NCI-H2171 treated with DMSO at 0.1 percent for 48 hours (cell line): ENCODE results near the gene FUT7.

Experiments used
- DNase-seq: peaks from one replicate; lab custom pipeline; 2025; lab: John Stamatoyannopoulos, UW

FUT7 gene

DNA sequence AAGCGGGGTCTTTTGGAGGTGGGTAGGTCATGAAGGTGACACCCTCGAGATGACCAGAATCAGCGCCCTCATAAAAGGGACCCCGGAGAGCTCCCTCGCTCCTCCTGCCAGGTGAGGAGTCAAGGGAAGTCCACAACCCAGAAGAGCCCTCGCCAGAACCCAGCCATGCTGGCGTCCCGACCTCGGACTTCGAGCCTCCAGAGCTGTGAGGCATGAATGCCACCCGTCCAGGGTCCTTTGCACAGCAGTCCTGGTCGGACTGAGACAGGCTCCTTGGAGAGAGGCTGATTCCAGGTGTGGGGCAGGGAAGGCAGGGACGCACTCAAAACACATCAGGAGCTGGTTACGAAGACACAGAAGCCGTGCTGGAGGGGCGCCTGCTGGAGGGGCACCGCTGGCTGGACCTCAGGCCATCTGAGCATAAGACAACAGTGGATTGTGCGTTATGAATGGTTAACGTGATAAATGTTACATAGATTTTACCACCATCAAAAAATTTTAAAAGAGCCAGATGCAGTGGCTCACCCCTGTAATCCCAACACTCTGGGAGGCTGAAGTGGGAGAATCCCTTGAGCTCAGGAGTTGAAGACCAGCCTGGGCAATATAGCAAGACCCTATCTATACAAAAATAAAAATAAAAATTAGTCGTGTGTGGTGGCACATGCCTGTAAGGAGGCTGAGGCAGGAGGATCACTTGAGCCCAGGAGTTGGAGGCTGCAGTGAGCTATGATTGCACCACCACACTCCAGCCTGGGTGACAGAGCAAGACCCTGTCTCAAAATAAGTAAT, 29.8 kb downstream of the FUT7 start:
- DNase-seq, result no peak

DNA sequence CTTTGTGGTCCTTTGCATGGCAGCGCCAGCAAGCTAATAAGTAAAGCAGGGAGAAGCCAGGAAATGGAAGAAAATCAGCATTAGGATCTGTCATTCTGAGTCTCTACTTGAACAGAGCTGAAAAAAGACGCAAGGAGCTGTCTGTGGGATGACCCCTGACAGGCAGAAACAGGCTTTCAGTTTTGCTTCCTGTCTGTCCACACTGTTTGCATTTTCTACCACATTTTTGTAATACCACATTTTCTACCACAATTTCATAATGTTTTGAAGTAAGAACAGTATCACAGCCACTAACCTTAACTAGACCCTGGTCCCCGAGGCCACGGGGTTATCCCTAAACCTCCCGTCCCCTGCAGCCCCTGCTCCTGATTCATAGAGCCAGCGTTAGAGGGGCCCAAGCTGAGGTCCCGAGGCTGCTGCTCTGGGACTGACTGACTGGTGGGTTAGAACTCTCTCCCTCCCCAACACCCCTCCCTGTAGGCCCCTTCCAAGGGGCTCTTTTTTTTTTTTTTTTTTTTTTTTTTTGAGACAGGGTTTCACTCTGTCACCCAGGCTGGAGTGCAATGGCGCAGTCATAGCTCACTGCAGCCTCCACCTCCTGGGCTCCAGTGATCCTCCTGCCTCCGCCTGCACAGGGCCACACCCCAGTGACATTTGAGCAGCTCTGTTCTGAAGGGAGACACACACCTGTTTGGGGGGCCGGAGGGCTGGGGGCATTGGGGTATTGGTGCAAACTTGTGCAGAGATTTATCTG, 31.5 kb downstream of the FUT7 start:
- DNase-seq, result no peak

DNA sequence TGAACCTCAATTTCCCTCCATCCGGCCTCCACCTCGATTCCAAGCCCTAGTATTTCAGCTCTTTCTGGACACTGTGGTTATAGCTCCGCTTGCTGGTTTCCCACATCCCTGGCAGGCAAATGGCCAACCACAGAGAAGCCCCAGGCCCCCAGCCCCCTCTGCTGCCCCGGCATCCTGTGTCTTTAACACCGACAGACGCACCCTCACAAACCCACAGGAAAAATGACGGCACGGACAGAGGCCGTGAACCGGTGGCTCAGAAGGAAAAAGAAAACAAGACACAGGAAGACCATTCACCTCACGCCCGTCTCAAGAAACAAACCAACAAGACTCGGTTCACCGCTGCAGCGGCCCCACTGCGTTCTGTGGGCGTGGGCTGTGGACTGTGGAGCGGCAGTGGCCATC, 34.1 kb downstream of the FUT7 start:
- no peak for DNase-seq

DNA sequence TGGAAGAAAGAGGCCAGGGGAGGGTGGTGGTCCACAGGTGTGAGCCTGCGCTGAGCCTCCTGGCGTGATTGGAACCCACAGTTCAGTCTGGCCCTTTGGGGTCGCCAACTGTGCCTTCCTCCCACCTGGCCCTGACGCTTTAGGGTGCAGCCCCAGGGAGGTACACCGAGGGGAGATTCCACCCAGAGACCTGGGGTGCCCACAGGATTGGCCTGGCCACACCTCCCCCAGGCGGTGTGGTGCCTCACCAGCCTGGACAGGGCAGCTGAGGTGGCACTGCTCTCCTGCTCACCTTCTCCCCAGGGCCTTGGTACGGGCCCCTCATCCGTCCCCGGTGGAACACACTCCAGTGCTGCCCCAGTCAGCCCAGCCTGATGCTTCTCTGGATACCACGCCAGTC, 34.5 kb downstream of the FUT7 start:
- DNase-seq, result no peak

DNA sequence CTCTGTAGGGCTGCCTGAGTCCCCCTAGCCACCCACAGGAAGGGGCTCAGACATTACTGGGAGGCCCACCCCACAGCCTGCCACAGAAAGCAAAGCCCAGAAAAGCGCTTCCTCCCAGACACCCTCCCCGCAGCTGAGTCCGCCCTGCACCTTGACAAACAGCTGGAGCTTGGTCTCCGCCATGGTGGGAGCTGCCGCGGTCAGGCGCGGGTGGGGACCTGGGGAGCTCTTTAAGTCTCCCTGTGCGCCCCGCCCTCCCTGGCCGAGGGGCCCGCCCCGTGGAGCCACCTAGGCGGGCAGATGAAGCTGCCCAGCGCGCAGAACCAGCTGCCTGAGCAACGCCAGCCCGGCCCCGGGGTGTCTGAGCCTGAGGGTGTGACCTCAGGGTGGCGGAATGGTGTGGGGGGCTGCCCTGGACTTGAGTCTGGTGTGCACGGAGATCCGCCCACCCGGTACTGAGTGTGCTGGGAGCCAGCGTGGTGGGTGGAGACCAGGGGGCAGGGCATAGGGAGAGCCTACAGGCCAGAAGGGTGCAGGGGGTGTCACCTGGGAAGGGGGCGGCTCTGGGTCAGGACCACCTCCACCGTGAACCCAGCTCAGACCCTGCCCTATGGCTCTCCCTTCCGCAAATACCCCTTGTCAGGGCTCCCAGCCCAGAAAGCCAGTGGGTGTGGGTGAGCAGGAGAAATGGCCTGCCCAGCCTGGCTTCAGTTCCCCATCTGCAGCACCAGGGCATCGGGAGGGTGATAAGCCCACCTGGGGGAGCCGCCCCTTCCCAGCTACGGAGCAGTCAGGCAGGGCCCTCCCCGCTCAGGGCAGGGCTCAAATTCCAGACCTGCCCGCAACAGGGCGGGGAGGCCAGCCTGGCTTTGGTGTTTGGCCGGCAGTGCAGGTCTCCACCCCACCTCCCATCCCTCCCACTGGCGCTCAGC, 35.3 kb downstream of the FUT7 start, which contains the start of gene CLIC3:
Gene CLIC3, minus strand, starts transcription at position 208 of the 932 bp plus-strand sequence. Its CDS starts 25 bp downstream, at position 183.
- DNase-seq, result peak; percentile 24

DNA sequence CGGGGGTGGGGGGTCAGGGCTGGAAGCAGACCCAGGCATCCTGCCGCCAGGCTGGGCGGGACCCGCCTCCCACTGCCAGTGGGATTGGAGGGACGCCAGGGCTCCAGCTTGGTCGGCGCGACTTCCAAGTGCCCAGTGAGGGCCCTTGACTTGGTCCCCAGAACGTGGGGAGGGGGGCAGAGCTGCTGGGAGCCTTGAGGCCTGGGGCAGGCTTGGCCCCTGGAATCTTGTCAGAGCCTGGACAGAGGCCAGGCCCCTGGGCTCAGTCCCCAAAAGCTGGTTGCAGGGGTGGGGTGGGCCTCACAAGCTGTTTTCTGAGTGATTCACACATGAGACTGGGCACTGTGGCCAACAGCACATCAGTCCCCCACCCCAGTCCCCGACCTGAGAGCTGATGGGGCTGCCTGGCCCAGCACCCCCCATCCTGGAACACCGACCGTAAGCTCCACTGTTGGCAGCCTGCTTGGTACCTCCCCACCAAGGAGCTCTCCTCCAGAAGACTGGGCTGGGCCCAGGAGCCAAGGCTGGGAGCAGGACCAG, 36.0 kb downstream of the FUT7 start:
- no peak for DNase-seq

DNA sequence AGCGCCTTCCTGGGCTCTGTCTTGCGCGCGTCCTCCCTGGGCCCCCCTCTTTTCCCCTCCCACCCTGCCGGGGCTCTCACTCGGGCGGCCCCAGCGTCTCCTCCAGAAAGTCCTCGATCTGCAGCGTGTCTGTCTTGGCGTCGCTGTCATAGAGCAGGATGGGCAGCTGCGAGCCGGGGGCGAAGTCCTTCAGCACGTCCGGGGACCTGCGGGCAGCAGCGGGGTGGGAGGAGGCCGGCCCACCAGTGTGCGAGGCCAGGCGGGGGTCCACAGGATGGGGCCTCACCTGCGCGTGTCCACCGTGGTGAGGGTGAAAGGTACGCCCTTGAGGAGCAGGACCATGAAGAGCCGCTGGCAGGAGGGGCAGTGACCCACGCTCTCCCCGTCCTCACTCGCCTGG, 36.5 kb downstream of the FUT7 start:
- no peak for DNase-seq

DNA sequence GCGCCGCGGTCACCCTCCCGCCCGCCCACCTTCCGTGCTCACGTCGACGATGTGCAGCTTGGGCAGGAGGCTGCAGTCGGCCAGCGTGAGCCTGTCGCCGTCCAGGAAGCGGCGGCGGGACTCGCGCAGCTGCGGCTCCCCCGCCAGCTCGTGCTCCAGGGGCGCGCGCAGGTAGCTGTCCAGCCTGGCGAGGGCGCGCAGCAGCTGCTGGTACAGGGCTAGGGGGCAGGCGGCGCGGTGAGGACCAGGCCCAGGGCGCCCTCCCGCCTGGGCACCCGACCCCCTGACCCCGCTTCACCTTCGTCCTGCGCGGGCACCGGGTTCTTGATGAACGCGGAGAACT, 37.0 kb downstream of the FUT7 start:
- no peak for DNase-seq

DNA sequence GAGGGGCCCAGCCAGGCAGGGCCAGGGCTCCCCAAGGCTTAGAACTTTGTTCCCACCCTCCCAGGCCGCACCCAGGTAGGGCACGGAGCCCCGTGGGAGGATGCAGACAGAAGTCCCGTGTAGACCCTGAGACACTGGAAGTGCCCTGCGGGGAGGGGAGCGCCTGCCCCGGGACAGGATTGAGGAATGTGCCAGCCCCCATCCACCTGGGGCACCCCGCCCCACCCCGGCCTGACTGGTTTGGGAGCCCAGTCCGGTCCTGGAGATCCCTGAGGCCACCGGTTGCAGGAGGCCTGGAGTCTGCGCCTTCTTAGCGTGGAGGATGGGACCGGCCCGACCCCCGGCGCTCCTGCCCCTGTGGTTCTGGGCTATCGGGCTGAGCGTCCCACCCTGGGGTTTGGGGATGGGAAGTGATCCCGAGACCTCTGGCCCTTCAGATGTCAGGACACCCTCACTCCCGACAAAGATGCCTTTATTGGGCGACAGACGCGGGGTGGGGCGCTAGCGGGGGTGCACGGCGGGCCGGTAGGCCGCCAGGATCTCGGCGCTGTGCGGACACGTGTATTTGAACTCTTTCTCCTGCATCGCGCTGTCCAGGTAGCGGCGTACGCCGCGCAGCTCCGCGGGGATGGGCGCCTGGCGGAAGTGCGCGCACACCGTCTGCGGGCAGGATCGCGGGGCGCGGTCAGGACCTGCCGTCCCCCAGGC, 37.6 kb downstream of the FUT7 start:
- no peak for DNase-seq

DNA sequence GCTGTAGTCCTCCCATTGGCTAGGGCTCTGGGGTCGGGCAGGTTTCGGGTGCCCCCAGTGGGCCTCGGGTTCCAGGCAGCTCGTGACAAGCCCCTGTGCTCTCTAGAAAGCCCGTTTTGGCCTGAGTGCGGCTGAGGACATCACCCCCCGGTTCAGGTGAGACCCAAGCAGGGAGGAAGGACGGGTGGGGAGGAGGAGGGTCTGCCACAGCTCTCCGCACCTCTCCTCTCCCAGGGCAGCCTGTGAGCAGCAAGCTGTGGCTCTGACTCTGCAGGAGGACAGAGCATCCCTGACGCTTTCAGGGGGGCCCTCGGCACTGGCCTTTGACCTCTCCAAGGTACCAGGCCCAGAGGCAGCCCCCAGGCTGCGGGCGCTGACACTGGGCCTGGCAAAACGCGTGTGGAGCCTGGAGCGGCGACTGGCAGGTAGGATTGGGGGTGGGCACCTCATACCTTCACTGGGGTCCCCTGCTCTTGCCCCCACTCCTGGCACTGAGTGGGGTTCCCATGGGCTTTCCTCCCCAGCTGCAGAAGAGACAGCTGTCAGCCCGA, 39.0 kb downstream of the FUT7 start:
- no peak for DNase-seq

DNA sequence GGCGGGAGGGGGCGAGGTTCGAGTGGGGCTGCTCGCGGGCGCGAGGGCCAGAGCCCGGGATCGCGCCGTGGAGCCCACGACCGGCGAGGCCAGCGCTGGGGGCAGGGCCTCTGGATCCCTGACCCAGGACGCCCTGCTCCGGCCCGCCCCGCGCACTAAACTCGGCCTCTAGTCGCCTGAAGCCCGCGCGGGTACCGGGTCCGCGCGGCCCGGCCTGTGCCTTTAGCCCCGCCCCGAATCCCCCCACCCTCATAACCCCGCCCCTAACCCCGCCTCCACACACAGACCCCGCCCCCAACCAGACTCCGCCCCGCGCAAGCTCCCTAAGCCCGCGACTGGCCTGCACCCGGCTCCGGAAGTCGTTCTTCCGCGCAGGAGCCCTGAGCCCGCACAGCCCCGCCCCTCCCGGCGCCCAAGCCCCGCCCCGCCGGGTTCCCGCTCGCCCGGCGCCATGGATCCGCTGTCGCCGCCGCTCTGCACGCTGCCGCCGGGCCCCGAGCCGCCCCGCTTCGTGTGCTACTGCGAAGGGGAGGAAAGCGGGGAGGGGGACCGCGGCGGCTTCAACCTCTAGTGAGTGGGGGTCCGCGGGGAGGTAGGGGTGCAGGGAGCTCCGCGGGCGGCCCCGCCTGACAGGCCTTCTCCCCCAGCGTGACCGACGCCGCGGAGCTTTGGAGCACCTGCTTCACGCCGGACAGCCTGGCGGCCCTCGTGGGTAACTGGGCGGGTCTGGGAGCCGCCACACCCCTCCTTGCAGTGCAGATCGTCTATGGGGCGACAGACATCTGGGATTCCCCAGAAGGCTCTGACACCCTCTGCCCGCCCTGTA, 39.7 kb downstream of the FUT7 start, which contains the start of gene PAXX:
Gene PAXX, plus strand, starts transcription at position 430 of the 826 bp plus-strand sequence. Its CDS starts 22 bp downstream, at position 452.
- peak; percentile 92 for DNase-seq

DNA sequence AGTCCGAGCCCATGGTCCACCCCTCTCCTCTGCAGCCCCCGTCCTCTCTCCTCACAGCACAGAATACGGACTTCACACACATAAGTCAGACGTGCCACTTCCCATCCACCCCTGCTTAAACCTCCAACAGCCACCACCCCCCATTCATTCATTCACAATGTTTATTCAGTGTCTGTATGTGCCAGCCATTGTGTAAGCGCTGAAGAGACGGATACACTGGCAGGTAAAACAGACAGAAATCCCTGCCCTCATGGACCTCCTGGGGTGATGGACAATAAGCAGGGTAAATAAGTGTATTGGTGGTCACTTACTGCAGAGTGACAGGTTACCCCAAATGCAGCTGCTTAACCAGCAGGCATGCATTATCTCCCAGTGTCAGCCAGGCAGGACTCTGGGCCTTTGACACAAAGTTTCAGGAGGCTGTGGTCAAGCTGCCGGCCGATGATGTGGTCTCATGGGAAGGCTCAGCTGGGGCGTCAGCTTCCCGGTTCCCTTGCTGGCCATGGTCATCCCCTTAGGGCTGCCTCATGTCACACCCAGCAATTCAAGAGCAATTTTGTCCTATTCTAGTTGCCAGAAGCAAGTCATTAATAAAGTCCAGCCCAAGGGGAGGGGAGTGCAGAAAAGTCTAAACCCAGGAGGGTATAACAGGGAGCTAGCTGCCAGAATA, 41.5 kb downstream of the FUT7 start:
- DNase-seq, result no peak

DNA sequence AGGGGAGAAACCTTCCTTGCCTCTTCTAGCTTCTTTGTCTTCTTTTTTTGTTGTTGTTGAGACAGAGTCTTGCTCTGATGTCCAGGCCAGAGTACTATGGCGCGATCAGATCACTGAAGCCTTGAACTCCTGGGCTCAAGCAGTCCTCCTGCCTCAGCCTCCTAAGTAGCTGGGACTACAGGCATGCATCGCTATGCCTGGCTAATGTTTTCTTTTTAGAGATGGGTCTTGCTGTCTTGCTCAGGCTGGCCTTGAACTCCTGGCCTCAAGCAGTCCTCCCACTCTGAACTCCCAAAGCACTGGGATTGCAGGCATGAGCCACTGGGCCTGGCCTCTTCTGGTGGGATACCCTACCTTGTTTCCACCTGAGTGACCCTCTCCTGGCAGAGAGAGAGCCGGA, 43.0 kb downstream of the FUT7 start:
- DNase-seq, result no peak

DNA sequence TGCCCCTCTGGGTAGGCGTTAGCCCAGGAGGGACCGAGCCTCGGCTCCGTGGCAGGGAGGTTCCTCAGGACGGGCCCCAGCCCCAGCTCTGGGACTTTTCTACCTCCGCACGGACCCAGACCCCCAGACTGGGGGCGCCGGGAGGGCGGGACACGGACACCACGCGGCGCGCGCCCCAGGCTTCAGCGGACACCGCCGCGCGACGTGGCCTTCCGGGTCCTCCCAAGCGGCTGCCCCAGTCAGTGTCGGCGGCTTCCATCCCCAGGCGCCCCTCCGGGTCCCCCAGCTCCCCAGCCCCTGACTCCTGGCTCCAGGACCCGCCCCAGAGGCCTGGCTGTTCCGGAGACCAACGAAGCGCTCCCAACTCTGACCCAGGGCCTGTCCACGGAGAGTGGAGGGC, 46.0 kb downstream of the FUT7 start:
- DNase-seq, result no peak

DNA sequence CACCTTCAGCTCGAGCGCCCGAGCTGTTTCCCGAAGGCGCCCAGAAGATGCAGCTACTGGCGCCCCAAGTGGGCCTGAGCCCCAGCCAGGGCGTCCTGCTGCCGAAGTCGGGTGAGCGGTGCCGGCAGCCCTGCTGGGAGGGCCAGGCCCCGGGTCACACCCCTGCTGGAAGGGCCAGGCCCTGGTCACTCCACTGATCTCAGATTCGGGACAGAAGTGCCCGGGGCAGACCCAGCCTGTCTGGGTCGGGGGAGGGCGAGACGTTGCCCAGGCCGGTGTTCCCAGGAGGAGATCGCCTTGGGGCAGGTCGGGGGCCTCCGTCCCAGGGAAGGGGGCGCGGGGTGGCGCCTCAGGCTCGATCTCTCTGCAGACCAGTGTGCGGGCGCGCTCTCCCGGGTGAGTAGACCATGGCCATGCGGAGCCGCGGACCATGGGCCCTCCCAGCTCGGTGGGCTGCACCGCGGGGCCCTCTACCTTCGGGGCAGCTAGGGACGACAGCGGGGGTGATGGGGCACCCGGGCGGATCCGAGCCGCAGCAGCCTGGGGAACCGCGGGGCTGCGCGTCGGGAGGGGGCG, 46.8 kb downstream of the FUT7 start:
- DNase-seq, result no peak

DNA sequence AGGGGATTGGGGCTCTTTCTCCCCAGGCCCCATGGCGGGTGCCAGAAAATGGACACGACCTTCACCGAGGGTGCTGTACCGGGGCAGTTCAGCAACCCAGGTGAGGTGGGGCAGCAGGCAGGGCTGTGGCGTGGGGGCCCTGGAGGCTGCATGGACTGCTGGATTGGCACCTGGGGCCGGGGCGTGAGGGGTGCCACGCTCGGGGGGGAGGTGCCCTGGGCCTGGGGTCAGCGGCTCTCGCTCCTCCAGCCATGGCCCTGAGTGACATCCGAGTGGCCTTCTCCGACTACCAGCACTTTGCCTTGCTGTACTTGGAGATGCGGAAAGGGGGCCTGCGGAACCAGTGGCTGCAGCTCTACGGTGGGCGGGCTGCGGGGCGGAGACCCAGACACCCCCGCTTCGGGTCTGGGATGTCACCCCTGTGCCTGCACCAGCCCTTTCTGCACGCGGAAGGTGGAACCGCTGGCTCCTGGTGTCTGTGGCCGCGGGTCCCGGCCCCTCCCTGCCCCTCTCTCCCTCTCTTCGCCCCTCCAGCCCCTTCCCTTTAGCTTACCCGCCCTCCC, 47.3 kb downstream of the FUT7 start:
- DNase-seq, result no peak

DNA sequence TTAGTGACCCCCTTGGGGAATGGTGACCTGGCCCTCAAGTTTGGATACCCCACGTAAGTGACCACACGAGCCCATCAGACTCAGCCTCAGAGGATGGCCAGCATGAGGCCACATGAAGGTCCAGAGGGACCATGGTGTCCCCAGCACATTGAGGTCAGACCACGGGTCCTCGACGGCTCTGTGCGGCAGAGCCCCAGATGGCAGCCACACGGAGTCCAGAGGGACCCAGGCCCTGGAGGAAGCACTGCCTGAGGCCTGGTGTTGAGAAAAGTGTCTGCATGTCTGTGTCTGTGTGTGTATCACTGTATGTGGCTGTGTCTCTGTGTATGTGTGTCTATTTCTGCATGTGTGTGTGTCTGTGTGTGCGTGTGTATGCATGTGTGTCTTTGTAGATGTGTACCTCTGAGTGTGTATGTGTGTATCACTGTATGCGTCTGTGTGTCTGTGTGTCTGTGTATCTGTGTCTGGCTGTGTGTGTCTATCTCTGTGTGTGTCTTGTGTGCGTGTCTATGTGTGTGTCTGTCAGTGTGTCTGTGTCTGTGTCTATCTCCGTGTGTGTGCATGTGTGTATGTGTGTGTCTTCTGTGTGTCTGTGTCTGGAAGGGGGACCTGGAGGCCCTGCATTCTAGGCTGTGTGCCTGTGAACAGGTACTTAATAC, 48.1 kb downstream of the FUT7 start:
- DNase-seq, result no peak

DNA sequence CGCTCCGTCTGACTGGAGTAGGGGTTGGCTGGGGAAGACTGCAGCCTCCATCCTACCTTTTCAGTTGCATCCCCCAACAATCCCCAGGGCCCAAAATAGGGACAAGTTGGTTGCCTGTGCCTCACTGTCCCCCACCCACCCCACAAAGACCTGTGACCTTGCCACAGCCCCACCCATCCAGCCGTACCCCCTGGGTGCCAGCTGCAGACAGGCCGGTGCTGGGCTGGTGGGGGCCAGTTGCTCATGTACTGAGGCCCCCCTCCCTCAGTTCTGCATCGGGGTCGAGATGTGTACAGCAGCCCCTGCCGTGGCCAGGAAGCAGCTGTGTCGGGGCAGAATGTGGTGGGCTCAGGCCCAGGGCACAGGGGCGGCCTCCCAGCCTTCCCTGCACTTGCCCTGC, 48.7 kb downstream of the FUT7 start:
- no peak for DNase-seq
